Measurements from ENCODE around the gene AP1M2. TPM values are rescaled to one million over a fixed set of nuclear protein-coding genes. Genes with fewer than 3 reads are reported as not detected.

The AP1M2 gene
- total RNA-seq = 29.0 TPM

DNA sequence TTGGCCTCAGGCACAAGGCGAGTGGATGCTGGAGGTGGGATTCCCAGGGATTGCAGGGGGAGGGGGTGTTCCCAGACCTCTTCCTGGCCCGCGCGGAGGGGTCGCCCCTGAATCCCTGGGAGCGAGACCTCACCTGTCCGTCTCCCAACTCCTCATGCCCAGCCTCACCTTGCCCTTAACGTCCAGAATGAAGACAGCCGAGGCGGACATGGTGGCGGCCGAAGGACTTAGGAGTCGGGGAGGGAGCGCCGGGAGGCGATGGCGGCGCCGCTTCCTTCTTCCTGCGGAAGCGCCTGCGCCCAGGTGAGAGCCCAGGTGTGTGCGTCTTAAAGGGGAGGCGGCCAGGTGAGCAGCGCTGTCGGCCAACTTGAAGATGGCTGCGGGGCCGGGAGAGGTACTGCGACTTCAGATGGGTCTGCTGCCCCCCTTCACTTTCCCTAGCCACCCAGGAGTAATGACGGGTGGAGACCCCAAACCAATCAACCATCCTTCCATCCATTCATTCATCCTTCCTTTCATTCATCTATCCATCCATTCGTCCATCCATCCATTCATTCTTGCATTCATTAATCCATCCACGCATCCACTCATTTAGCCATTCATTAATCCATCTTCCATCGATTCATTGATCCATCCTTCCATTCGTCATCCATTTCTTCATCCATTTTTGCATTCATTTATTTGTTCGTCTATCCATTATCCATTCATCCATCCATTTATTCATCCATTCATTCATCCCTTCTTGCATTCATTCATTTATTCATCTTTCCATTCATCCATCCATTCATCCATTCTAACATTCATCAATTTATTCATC is at the start of gene AP1M2:
Gene AP1M2 (minus strand): TSS at position 291 of the 817 bp plus-strand sequence. CDS start 81 bp downstream, at position 210.
- no peak for DNase-seq (ENCODE audit: extremely low spot score in 2 of 2)
- peak within 1 kb of the TSS in 1 of 2 donors; percentile 48 for H3K4me3 ChIP-seq
- intact Hi-C loops (cut with DNase I) = no loop called here
- H3K9me3 ChIP-seq = no peaks in the 10 kb centered on the region
- H3K36me3 ChIP-seq = no peaks in the 10 kb centered on the region
- no peak for TF ChIP-seq POLR2A (IDR thresholded peaks at IDR 0.05)
- no peak for TF ChIP-seq POLR2AphosphoS5 (IDR thresholded peaks at IDR 0.05; ENCODE audit: insufficient read depth in 1 of 2, low read depth in 1 of 2)
- TF ChIP-seq, protein P1, sequence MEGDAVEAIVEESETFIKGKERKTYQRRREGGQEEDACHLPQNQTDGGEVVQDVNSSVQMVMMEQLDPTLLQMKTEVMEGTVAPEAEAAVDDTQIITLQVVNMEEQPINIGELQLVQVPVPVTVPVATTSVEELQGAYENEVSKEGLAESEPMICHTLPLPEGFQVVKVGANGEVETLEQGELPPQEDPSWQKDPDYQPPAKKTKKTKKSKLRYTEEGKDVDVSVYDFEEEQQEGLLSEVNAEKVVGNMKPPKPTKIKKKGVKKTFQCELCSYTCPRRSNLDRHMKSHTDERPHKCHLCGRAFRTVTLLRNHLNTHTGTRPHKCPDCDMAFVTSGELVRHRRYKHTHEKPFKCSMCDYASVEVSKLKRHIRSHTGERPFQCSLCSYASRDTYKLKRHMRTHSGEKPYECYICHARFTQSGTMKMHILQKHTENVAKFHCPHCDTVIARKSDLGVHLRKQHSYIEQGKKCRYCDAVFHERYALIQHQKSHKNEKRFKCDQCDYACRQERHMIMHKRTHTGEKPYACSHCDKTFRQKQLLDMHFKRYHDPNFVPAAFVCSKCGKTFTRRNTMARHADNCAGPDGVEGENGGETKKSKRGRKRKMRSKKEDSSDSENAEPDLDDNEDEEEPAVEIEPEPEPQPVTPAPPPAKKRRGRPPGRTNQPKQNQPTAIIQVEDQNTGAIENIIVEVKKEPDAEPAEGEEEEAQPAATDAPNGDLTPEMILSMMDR (IDR thresholded peaks at IDR 0.05) = no peak
- no peak within 1 kb of the TSS for H3K27ac ChIP-seq
- H3K27me3 ChIP-seq = no peaks in the 10 kb centered on the region
- no peaks in the 10 kb centered on the region for H3K4me1 ChIP-seq

DNA sequence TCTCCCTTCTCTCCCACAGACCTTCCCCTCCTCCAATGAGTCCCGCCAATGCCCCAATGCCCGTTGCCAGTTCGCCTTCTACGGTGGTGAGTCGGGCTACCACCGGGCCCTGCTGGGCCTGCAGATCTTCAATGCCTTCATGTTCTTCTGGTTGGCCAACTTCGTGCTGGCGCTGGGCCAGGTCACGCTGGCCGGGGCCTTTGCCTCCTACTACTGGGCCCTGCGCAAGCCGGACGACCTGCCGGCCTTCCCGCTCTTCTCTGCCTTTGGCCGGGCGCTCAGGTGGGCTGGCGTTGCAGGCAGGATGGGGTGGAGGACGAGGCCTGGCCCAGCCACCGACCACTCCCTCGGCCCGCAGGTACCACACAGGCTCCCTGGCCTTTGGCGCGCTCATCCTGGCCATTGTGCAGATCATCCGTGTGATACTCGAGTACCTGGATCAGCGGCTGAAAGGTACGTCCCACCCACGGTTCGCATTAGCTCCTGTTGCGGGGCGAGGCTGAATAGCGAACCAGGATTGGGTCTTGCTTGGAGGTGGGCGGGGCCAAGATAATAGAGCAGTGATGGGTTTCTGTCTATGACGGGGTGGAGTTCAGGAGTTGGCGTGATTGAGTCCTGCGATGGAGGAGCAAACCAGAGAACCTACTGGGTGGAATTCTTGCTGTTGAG is 49.3 kb upstream of the AP1M2 start:
- H3K9me3 ChIP-seq = no peaks in the 10 kb centered on the region
- H3K4me3 ChIP-seq = no peak overlapping the region
- no peak overlapping the region for H3K27ac ChIP-seq
- intact Hi-C loops (cut with DNase I) = no loop called here
- H3K27me3 ChIP-seq = no peaks in the 10 kb centered on the region
- H3K36me3 ChIP-seq = peaks cover 0 to 87% of the 10 kb centered on the region in 2 donors
- TF ChIP-seq, protein P1 (IDR thresholded peaks at IDR 0.05) = no peak
- TF ChIP-seq POLR2A (IDR thresholded peaks at IDR 0.05) = no peak
- TF ChIP-seq POLR2AphosphoS5 (IDR thresholded peaks at IDR 0.05; ENCODE audit: insufficient read depth in 1 of 2, low read depth in 1 of 2) = peak in 1 of 2 donors; percentile 15
- no peak for DNase-seq (ENCODE audit: extremely low spot score in 2 of 2)
- H3K4me1 ChIP-seq = no peaks in the 10 kb centered on the region

DNA sequence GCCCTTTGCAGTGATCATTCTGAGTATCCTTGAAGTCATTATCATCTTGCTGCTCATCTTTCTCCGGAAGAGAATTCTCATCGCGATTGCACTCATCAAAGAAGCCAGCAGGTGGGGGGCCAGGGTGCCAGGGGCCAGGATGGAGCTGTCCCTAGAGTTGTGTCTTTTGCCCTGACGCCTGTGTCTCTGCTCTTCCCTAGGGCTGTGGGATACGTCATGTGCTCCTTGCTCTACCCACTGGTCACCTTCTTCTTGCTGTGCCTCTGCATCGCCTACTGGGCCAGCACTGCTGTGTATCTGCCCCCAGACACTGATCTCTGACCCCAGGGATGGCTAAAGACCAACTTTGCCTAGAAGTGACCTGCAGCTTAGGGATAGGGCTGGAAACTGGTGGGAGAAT is 47.9 kb upstream of the AP1M2 start:
- Histone ChIP-seq H3K4me1 (no peaks in the 10 kb centered on the region), H3K9me3 (no peaks in the 10 kb centered on the region), H3K27ac (no peak overlapping the region), H3K27me3 (no peaks in the 10 kb centered on the region), H3K4me3 (no peak overlapping the region), H3K36me3 (peaks cover 0 to 80% of the 10 kb centered on the region in 2 donors)
- intact Hi-C loops (cut with DNase I) = no loop called here
- DNase-seq (ENCODE audit: extremely low spot score in 2 of 2) = no peak
- TF ChIP-seq, protein P1 (IDR thresholded peaks at IDR 0.05) = no peak
- TF ChIP-seq POLR2AphosphoS5 (IDR thresholded peaks at IDR 0.05; ENCODE audit: insufficient read depth in 1 of 2, low read depth in 1 of 2) (no peak), POLR2A (IDR thresholded peaks at IDR 0.05) (no peak)

DNA sequence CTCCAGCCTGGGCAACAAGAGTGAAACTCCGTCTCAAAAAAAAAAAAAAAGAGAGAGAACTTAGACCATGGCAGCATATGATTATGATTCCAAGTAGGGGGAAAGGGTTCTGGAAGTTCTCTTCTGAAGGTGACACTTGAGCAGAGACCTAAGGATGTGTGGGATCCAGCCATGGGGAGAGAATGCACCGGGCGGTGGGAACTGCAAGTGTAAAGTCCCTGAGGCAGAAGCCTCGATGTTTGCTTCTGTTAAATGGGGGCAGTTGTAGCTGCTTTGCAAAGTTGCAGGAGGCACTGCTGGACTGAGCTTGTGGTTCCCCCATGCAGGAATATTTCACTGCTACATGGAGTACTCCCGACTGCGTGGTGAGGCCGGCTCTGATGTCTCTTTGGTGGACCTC is 47.3 kb upstream of the AP1M2 start:
- no peaks in the 10 kb centered on the region for H3K27me3 ChIP-seq
- H3K4me3 ChIP-seq = no peak overlapping the region
- H3K36me3 ChIP-seq = peaks cover 0 to 75% of the 10 kb centered on the region in 2 donors
- intact Hi-C loops (cut with DNase I) = no loop called here
- TF ChIP-seq, protein P1 (IDR thresholded peaks at IDR 0.05) = no peak
- TF ChIP-seq POLR2A (IDR thresholded peaks at IDR 0.05) = no peak
- no peak for TF ChIP-seq POLR2AphosphoS5 (IDR thresholded peaks at IDR 0.05; ENCODE audit: insufficient read depth in 1 of 2, low read depth in 1 of 2)
- no peaks in the 10 kb centered on the region for H3K4me1 ChIP-seq
- DNase-seq (ENCODE audit: extremely low spot score in 2 of 2) = no peak
- H3K9me3 ChIP-seq = no peaks in the 10 kb centered on the region
- H3K27ac ChIP-seq = no peak overlapping the region
